ENCODE data around the gene SDR42E1.

DNA sequence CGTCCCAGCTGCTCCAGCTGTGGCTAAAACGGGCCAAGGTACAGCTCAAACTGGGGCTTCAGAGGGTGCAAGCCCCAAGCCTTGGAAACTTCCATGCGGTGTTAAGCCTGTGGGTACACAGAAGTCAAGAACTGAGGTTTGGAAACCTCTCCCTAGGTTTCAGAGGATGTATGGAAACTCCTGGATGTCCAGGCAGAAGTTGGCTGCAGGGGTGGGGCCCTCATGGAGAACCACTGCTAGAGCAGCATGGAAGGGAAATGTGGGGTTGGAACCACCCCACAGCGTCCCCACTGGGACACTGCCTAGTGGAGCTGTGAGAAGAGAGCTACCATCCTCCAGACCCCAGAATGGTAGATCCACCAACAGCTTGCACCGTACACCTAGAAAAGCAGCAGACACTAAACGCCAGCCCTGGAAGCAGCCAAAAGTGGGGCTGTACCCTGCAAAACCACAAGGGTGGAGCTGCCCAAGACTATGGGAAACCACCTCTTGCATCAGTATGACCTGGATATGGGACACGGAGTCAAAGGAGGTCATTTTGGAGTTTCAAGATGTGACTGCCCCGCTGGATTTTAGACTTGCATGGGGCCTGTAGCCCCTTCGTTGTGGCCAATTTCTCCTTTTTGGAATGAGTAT is 2.2 kb downstream of the SDR42E1 start:
- TF ChIP-seq NFE2L1 (CRISPR knock-in tag; IDR thresholded peaks at IDR 0.05; ENCODE audit: borderline replicate concordance) (no peak), CENPX (CRISPR knock-in tag; IDR thresholded peaks at IDR 0.05) (no peak), NBN (conservative IDR thresholded peaks at IDR 0.05) (no peak)
